MCF 10A (cell line): Measurements from ENCODE around the gene FBXO2. TPM values are rescaled to one million over a fixed set of nuclear protein-coding genes. Genes with fewer than 3 reads are reported as not detected.

Source experiments
- Bru-seq: library from RNA; stranded (reverse); fragments of 400-500 nt; gene quantifications from one replicate; lab custom pipeline; 2021; lab: Mats Ljungman, UMichigan
- BruChase-seq, 2 experiments: library from RNA; stranded (reverse); fragments of 400-500 nt; gene quantifications; one replicate each; lab custom pipeline; 2021; lab: Mats Ljungman, UMichigan
- BruUV-seq: library from RNA; stranded (reverse); fragments of 400-500 nt; replicated peaks from 2 replicates; lab custom pipeline; 2021; lab: Mats Ljungman, UMichigan
- CTCF ChIA-PET: fragments of 300-600 bp; sonication (Branson Sonifier 250); formaldehyde crosslinking; extraction: SDS; loops from one replicate; lab custom pipeline; 2021; ENCODE audit warnings: antibody characterized with exemption, inconsistent platforms; lab: Yijun Ruan, JAX
- POLR2A ChIA-PET: fragments of 300-600, 350-650 bp; sonication (Branson Sonifier 250); formaldehyde crosslinking; extraction: SDS; loops from one replicate; lab custom pipeline; 2020; ENCODE audit warnings: antibody characterized with exemption, inconsistent platforms; lab: Yijun Ruan, JAX
- DNase-seq: peaks from one replicate; pipeline ENCODE4 v3.0.0-alpha.2; 2018; ENCODE audit not compliant: unreplicated experiment
- H3K27ac Mint-ChIP-seq: one replicate; pipeline ENCODE4 v1.8.0; 2022; ENCODE audit warnings: mild to moderate bottlenecking, low read depth, mixed read lengths; ENCODE audit not compliant: unreplicated experiment
- H3K27me3 Mint-ChIP-seq: one replicate; pipeline ENCODE4 v1.8.0; 2022; ENCODE audit warnings: mixed read lengths; ENCODE audit not compliant: insufficient read depth, unreplicated experiment
- H3K36me3 Mint-ChIP-seq: one replicate; pipeline ENCODE4 v1.8.0; 2022; ENCODE audit warnings: mild to moderate bottlenecking, moderate library complexity, mixed read lengths; ENCODE audit not compliant: insufficient read depth, unreplicated experiment
- H3K4me1 Mint-ChIP-seq: one replicate; pipeline ENCODE4 v1.8.0; 2022; ENCODE audit warnings: mixed read lengths; ENCODE audit not compliant: insufficient read depth, unreplicated experiment
- H3K4me3 Mint-ChIP-seq: one replicate; pipeline ENCODE4 v1.8.0; 2022; ENCODE audit warnings: mild to moderate bottlenecking, moderate library complexity, mixed read lengths; ENCODE audit not compliant: unreplicated experiment
- H3K9me3 Mint-ChIP-seq: one replicate; pipeline ENCODE4 v1.8.0; 2022; ENCODE audit warnings: mixed read lengths; ENCODE audit not compliant: unreplicated experiment
- CTCF ChIP-seq: fragments of 200-600 bp; IDR thresholded peaks from one replicate; pipeline ENCODE4 v1.8.0; 2022; ENCODE audit warnings: antibody characterized with exemption, mild to moderate bottlenecking; ENCODE audit not compliant: unreplicated experiment
- intact Hi-C: fragments of 100-400 bp; cut with micrococcal nuclease; formaldehyde crosslinking; loops from 2 replicates; pipeline ENCODE4 v1.14.1; 2022
- long read RNA-seq: library from polyadenylated mRNA; stranded (forward); transcript quantifications from one replicate; pipeline ENCODE4 v2.0.0, GENCODE V29; 2022
- total RNA-seq: library from RNA; stranded (reverse); gene quantifications from 2 replicates; pipeline ENCODE4 v1.2.3, GENCODE V29; 2022

FBXO2 gene
- total RNA-seq = 3.3 and 5.3 TPM in 2 replicates
- percentile 19 among the genes with signal in this experiment for Bru-seq, nascent RNA
- BruChase-seq, experiment 1, labeled RNA remaining after a 6-hour chase = percentile 28 among the genes with signal in this experiment
- BruChase-seq, experiment 2, labeled RNA remaining after a 2-hour chase = percentile 25 among the genes with signal in this experiment
- long read RNA-seq, transcript FBXO2-201 (6 exons, 1,560 nt) = major isoform, 6 of 9 reads
- long read RNA-seq, partial matches to known transcripts = 3 of 9 reads
- long read RNA-seq, other reads (novel, unspliced or antisense) = 0 of 9 reads

GRCh38 chr1:11654137-11654938 lies at the start of gene FBXO2, which contains the start of gene FBXO44:
Gene FBXO2, minus strand, starts transcription at chr1:11654429. Its CDS starts 89 bp downstream, at chr1:11654340.
Gene FBXO44, plus strand, starts transcription at chr1:11654877. Its CDS starts 959 bp downstream, at chr1:11655836.
- BruUV-seq = no TSS peak
- no peak for TF ChIP-seq CTCF
- Mint-ChIP-seq H3K27ac (peak within 1 kb of the TSS; percentile 66), H3K4me1 (no peaks in the 10 kb centered on the region), H3K4me3 (peak within 1 kb of the TSS; percentile 76), H3K9me3 (no peaks in the 10 kb centered on the region), H3K36me3 (peaks cover 25% of the 10 kb centered on the region), H3K27me3 (no peaks in the 10 kb centered on the region)
- intact Hi-C loops = no loop called here
- peak; percentile 67 for DNase-seq
- POLR2A ChIA-PET = interaction anchor here (0.6 to 2.6 kb wide), 13 partner anchors 10 to 413 kb away, joined by 3 to 13 read pairs (median 4); partner anchors contain the start of genes CLCN6, FBXO6, MAD2L2 and MTHFR
- CTCF ChIA-PET = interaction anchor here (1.0 to 4.4 kb wide), 4 partner anchors 10 to 41 kb away, joined by 3 to 28 read pairs (median 15); partner anchors contain the start of gene FBXO6

- no TSS peak for BruUV-seq
- Mint-ChIP-seq H3K27me3 (peaks cover 2% of the 10 kb centered on the region), H3K4me3 (no peak overlapping the region), H3K9me3 (no peaks in the 10 kb centered on the region), H3K4me1 (peaks cover 5% of the 10 kb centered on the region), H3K27ac (no peak overlapping the region), H3K36me3 (no peaks in the 10 kb centered on the region)
- ChIA-PET POLR2A (no interaction called here), CTCF (interaction anchor here (0.6 kb wide), 1 partner anchor 16 kb away, joined by 3 read pairs; no protein-coding TSS in a partner anchor)
- TF ChIP-seq CTCF = no peak
- no peak for DNase-seq
- intact Hi-C loops = no loop called here
These were observed 49.3 kb upstream of the FBXO2 start for GRCh38 chr1:11703357-11704193.

GRCh38 chr1:11701981-11702803 lies 48.0 kb upstream of the FBXO2 start:
- Mint-ChIP-seq H3K4me3 (no peak overlapping the region), H3K9me3 (no peaks in the 10 kb centered on the region), H3K27ac (no peak overlapping the region), H3K27me3 (no peaks in the 10 kb centered on the region), H3K4me1 (no peaks in the 10 kb centered on the region), H3K36me3 (no peaks in the 10 kb centered on the region)
- no peak for DNase-seq
- POLR2A ChIA-PET = no interaction called here
- TF ChIP-seq CTCF = no peak
- no TSS peak for BruUV-seq
- intact Hi-C loops = no loop called here
- CTCF ChIA-PET = no interaction called here
